Tibial nerve (tissue), 3 donors: ENCODE data around the gene ARID4B.

Experiments used
- POLR2A ChIP-seq, 2 donors: fragments of 450-650 bp; IDR thresholded peaks; one replicate each; pipeline ENCODE4 v1.6.1; 2017; ENCODE audit warnings: antibody characterized with exemption in 2 of 2, mild to moderate bottlenecking in 2 of 2, moderate library complexity in 2 of 2
- TF ChIP-seq, protein P1 (sequence below), 5 experiments: fragments of 200-600 bp in 3 of 5; fragments of 450-650 bp in 2 of 5; sonication (generic) in 3 of 5; IDR thresholded peaks; one replicate each; pipeline ENCODE4 v1.5.1; 2016 to 2019; ENCODE audit warnings: antibody characterized with exemption in 5 of 5, mild to moderate bottlenecking in 3 of 5, moderate library complexity in 2 of 5

DNA sequence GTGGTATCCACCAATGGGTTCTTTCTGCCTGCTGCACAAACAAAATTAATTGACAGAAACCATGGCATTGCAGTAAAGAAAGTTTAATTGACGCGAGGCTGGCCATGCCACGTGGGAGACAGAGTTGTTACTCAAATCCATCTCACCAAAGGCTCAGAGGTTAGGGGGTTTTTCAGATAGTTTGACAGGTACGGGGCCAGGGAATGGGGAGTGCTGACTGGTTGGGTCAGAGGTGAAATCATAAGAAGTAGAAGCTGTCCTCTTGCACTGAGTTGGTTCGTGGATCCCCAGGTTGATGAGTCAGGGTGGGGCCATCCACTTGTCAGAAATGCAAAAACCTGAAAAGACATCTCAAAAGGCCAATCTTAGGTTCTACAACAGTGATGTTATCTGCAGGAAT, 38.3 kb upstream of the ARID4B start:
- TF ChIP-seq, protein P1, sequence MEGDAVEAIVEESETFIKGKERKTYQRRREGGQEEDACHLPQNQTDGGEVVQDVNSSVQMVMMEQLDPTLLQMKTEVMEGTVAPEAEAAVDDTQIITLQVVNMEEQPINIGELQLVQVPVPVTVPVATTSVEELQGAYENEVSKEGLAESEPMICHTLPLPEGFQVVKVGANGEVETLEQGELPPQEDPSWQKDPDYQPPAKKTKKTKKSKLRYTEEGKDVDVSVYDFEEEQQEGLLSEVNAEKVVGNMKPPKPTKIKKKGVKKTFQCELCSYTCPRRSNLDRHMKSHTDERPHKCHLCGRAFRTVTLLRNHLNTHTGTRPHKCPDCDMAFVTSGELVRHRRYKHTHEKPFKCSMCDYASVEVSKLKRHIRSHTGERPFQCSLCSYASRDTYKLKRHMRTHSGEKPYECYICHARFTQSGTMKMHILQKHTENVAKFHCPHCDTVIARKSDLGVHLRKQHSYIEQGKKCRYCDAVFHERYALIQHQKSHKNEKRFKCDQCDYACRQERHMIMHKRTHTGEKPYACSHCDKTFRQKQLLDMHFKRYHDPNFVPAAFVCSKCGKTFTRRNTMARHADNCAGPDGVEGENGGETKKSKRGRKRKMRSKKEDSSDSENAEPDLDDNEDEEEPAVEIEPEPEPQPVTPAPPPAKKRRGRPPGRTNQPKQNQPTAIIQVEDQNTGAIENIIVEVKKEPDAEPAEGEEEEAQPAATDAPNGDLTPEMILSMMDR (IDR thresholded peaks at IDR 0.05): no peak
- no peak for TF ChIP-seq POLR2A (IDR thresholded peaks at IDR 0.05)
